Ovary (tissue), 3 donors: ENCODE results near the gene ACACB.

Experiments used
- EP300 ChIP-seq: sonication (generic); formaldehyde crosslinking; IDR thresholded peaks from one replicate; pipeline ENCODE4 v1.6.1; 2017; ENCODE audit warnings: antibody characterized with exemption
- POLR2A ChIP-seq: fragments of 450-650 bp; IDR thresholded peaks from one replicate; pipeline ENCODE4 v1.6.1; 2017; ENCODE audit warnings: antibody characterized with exemption, mild to moderate bottlenecking, moderate library complexity
- TF ChIP-seq, protein P1 (sequence below), 3 donors: fragments of 450-650 bp in 2 of 3; fragments of 200-600 bp in 1 of 3; IDR thresholded peaks; one replicate each; pipeline versions ENCODE4 v1.5.1 to v1.8.0; 2016 to 2022; ENCODE audit warnings: antibody characterized with exemption in 3 of 3, mild to moderate bottlenecking in 1 of 3
- donor health status: DM: no; HTN: no; CAD: no.

DNA sequence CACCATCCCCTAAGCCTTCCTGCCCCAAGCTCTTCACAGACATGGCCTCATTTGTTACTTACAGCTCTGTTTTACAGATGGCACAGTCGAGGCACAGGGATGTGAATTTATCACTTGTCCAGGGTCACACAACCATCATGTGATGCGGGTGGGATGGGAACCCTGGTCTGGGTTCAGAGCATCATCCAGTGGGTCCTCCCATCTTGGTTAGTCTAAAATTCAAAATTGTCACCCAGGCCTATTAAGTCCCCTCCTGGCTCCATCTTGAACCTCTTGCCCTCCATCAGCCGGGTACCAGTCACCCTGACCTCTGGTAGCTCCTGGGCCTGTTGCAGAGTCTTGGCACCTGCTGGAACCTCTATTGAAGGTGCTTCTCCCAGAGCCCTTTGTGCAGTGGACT, 52.9 kb downstream of the ACACB start:
- TF ChIP-seq, protein P1, sequence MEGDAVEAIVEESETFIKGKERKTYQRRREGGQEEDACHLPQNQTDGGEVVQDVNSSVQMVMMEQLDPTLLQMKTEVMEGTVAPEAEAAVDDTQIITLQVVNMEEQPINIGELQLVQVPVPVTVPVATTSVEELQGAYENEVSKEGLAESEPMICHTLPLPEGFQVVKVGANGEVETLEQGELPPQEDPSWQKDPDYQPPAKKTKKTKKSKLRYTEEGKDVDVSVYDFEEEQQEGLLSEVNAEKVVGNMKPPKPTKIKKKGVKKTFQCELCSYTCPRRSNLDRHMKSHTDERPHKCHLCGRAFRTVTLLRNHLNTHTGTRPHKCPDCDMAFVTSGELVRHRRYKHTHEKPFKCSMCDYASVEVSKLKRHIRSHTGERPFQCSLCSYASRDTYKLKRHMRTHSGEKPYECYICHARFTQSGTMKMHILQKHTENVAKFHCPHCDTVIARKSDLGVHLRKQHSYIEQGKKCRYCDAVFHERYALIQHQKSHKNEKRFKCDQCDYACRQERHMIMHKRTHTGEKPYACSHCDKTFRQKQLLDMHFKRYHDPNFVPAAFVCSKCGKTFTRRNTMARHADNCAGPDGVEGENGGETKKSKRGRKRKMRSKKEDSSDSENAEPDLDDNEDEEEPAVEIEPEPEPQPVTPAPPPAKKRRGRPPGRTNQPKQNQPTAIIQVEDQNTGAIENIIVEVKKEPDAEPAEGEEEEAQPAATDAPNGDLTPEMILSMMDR (IDR thresholded peaks at IDR 0.05) = no peak
- TF ChIP-seq EP300 (no peak), POLR2A (no peak)
